H1 (cell line): ENCODE data around the gene CCNG2. TPM values are rescaled to one million over a fixed set of nuclear protein-coding genes. Genes with fewer than 3 reads are reported as not detected.

Experiments
- CTCF ChIA-PET: fragments of 300-600 bp; sonication (Branson Sonifier 250); formaldehyde crosslinking; loops from one replicate; lab custom pipeline; 2021; ENCODE audit not compliant: partially characterized antibody; lab: Charles Lee
- POLR2A ChIA-PET: fragments of 300-600 bp; sonication (Branson Sonifier 250); formaldehyde crosslinking; loops from one replicate; lab custom pipeline; 2021; ENCODE audit warnings: inconsistent platforms; ENCODE audit not compliant: partially characterized antibody; lab: Charles Lee
- DNase-seq, 2 experiments: peaks; one replicate each; pipeline versions ENCODE4 v3.0.0 to v3.0.0-alpha.2; 2010 to 2022; ENCODE audit warnings: low spot score in 2 of 2, low read depth in 1 of 2, mixed read lengths in 1 of 2
- FAIRE-seq: peaks from 2 replicates; lab custom pipeline; 2011; peaks lifted over from hg19 to GRCh38; lab: Jason Lieb, UNC
- H2AFZ ChIP-seq: 2 replicates; pipeline ENCODE4 v1.8.1; 2012; ENCODE audit warnings: low read length, inconsistent platforms
- H2AK5ac ChIP-seq: 2 replicates; pipeline ENCODE4 v1.6.1; 2013; ENCODE audit warnings: low read depth, low read length
- H2BK120ac ChIP-seq: replicated peaks from 2 replicates; pipeline ENCODE3; 2013; ENCODE audit warnings: low read depth, low read length, inconsistent platforms
- H2BK12ac ChIP-seq: 2 replicates; pipeline ENCODE4 v1.6.1; 2013; ENCODE audit warnings: low read depth, low read length
- H2BK15ac ChIP-seq: 2 replicates; pipeline ENCODE4 v1.6.1; 2013; ENCODE audit warnings: low read length
- H2BK20ac ChIP-seq: 2 replicates; pipeline ENCODE4 v1.6.1; 2013; ENCODE audit warnings: low read length
- H2BK5ac ChIP-seq: 2 replicates; pipeline ENCODE4 v1.6.1; 2013; ENCODE audit warnings: low read depth, low read length
- H3K14ac ChIP-seq: 2 replicates; pipeline ENCODE4 v1.6.1; 2013; ENCODE audit warnings: inconsistent platforms; ENCODE audit not compliant: insufficient read length
- H3K18ac ChIP-seq: 2 replicates; pipeline ENCODE4 v1.6.1; 2013; ENCODE audit warnings: low read length; ENCODE audit errors: extremely low read depth
- H3K23ac ChIP-seq: 2 replicates; pipeline ENCODE4 v1.6.1; 2013; ENCODE audit warnings: inconsistent platforms; ENCODE audit not compliant: insufficient read length
- H3K23me2 ChIP-seq: 2 replicates; pipeline ENCODE4 v1.6.1; 2013; ENCODE audit warnings: low read depth, low read length
- H3K27ac ChIP-seq: 2 replicates; pipeline ENCODE4 v1.6.1; 2011; ENCODE audit warnings: low read depth, low read length, inconsistent platforms
- H3K27me3 ChIP-seq, 4 experiments: replicated peaks in 1 of 4; 1 replicate in 1 of 4; 2 replicates in 3 of 4; pipeline versions ENCODE4 v1.6.1 to v1.8.1; 2011 to 2013; ENCODE audit warnings: low read length in 3 of 4, mild to moderate bottlenecking in 3 of 4, inconsistent platforms in 2 of 4, mixed read lengths in 2 of 4, moderate library complexity in 1 of 4; ENCODE audit not compliant: control insufficient read depth in 3 of 4, insufficient read depth in 3 of 4; ENCODE audit errors: extremely low read depth in 1 of 4
- H3K36me3 ChIP-seq, 4 experiments: 2 replicates each; pipeline versions ENCODE4 v1.6.1 to v1.8.1; 2011 to 2013; ENCODE audit warnings: mild to moderate bottlenecking in 4 of 4, low read length in 3 of 4, moderate library complexity in 2 of 4, control low read depth in 1 of 4, inconsistent platforms in 1 of 4; ENCODE audit not compliant: insufficient read depth in 4 of 4, control insufficient read depth in 2 of 4
- H3K4ac ChIP-seq: replicated peaks from 2 replicates; pipeline ENCODE3; 2013; ENCODE audit warnings: low read length, low read depth, mixed read lengths, inconsistent platforms; ENCODE audit not compliant: insufficient read length
- H3K4me1 ChIP-seq, 4 experiments: replicated peaks in 1 of 4; 1 replicate in 1 of 4; 2 replicates in 3 of 4; pipeline versions ENCODE4 v1.6.1 to v1.8.1; 2011 to 2013; ENCODE audit warnings: low read length in 3 of 4, inconsistent platforms in 2 of 4, mixed read lengths in 1 of 4; ENCODE audit not compliant: insufficient read depth in 4 of 4, control insufficient read depth in 3 of 4
- H3K4me2 ChIP-seq, 2 experiments: 2 replicates each; pipeline versions ENCODE4 v1.6.1 to v1.8.1; 2011 to 2013; ENCODE audit warnings: low read depth in 2 of 2, low read length in 2 of 2, control low read depth in 1 of 2, inconsistent platforms in 1 of 2, mild to moderate bottlenecking in 1 of 2; ENCODE audit not compliant: insufficient read depth in 1 of 2
- H3K4me3 ChIP-seq, 4 experiments: fragments of 200-600, 300-600 bp in 1 of 4; sonication (generic), shearing (Covaris generic), sonication (Bioruptor Twin) in 1 of 4; 2 replicates each; pipeline versions ENCODE4 v1.5.1 to v1.8.1; 2011 to 2016; ENCODE audit warnings: low read length in 4 of 4, low read depth in 3 of 4, control low read depth in 2 of 4, inconsistent platforms in 2 of 4, mild to moderate bottlenecking in 2 of 4, mixed read lengths in 1 of 4, moderate library complexity in 1 of 4; ENCODE audit not compliant: insufficient read depth in 2 of 4; ENCODE audit errors: extremely low read depth in 1 of 4
- H3K56ac ChIP-seq: replicated peaks from 2 replicates; pipeline ENCODE3; 2013; ENCODE audit warnings: low read depth, mild to moderate bottlenecking, mixed read lengths, low read length, inconsistent platforms; ENCODE audit not compliant: insufficient read length
- H3K79me1 ChIP-seq: 2 replicates; pipeline ENCODE4 v1.6.1; 2013; ENCODE audit warnings: low read depth, low read length, control low read depth
- H3K79me2 ChIP-seq, 2 experiments: 2 replicates each; pipeline versions ENCODE4 v1.6.1 to v1.8.1; 2012 to 2013; ENCODE audit warnings: low read length in 2 of 2, mild to moderate bottlenecking in 2 of 2, inconsistent platforms in 1 of 2; ENCODE audit not compliant: insufficient read depth in 2 of 2, control insufficient read depth in 1 of 2
- H3K9ac ChIP-seq, 4 experiments: replicated peaks in 1 of 4; 1 replicate in 1 of 4; 2 replicates in 3 of 4; pipeline versions ENCODE4 v1.6.1 to v1.8.1; 2011 to 2013; ENCODE audit warnings: low read depth in 3 of 4, low read length in 3 of 4, control low read depth in 2 of 4, mild to moderate bottlenecking in 2 of 4, moderate library complexity in 2 of 4, inconsistent platforms in 1 of 4; ENCODE audit errors: extremely low read depth in 1 of 4
- H3K9me3 ChIP-seq, 2 experiments: 2 replicates each; pipeline versions ENCODE4 v1.6.1 to v1.8.1; 2012 to 2013; ENCODE audit warnings: mild to moderate bottlenecking in 2 of 2, moderate library complexity in 2 of 2, control low read depth in 1 of 2, inconsistent platforms in 1 of 2, low read depth in 1 of 2, low read length in 1 of 2, mixed read lengths in 1 of 2; ENCODE audit not compliant: insufficient read depth in 2 of 2
- H4K20me1 ChIP-seq, 2 experiments: replicated peaks in 1 of 2; 2 replicates each; pipeline versions ENCODE3 to v1.8.1; 2011 to 2013; ENCODE audit warnings: inconsistent platforms in 2 of 2, low read length in 2 of 2, mild to moderate bottlenecking in 1 of 2; ENCODE audit not compliant: insufficient read depth in 2 of 2, control insufficient read depth in 1 of 2
- H4K5ac ChIP-seq: 2 replicates; pipeline ENCODE4 v1.6.1; 2013; ENCODE audit warnings: low read length, low read depth, mixed read lengths, inconsistent platforms; ENCODE audit not compliant: insufficient read length
- H4K8ac ChIP-seq: 2 replicates; pipeline ENCODE4 v1.8.0; 2013; ENCODE audit warnings: mild to moderate bottlenecking, moderate library complexity, low read length, inconsistent platforms; ENCODE audit not compliant: insufficient read depth; ENCODE audit errors: extremely low read depth
- H4K91ac ChIP-seq: replicated peaks from 2 replicates; pipeline ENCODE3; 2013; ENCODE audit warnings: low read length, mixed read lengths, inconsistent platforms; ENCODE audit not compliant: insufficient read length
- BRCA1 ChIP-seq: IDR thresholded peaks from 2 replicates; pipeline ENCODE4 v1.6.1; 2012; ENCODE audit warnings: low read depth, low read length, improper control_type of control experiment
- CEBPB ChIP-seq: IDR thresholded peaks from 2 replicates; pipeline ENCODE4 v1.6.1; 2012; ENCODE audit warnings: low read depth, low read length
- CREB1 ChIP-seq: IDR thresholded peaks from 2 replicates; pipeline ENCODE4 v1.6.1; 2012; ENCODE audit warnings: inconsistent platforms
- EGR1 ChIP-seq: IDR thresholded peaks from 2 replicates; pipeline ENCODE4 v1.6.1; 2011; ENCODE audit warnings: low read depth, low read length, borderline replicate concordance
- GTF2F1 ChIP-seq: IDR thresholded peaks from 2 replicates; pipeline ENCODE4 v1.6.1; 2012; ENCODE audit warnings: low read depth, low read length, improper control_type of control experiment, borderline replicate concordance
- KDM1A ChIP-seq: fragments of 200-600, 300-600 bp; sonication (generic); IDR thresholded peaks from 2 replicates; pipeline ENCODE4 v1.7.1; 2016; ENCODE audit warnings: mild to moderate bottlenecking, low read length, borderline replicate concordance
- KDM4A ChIP-seq: IDR thresholded peaks from one replicate; pipeline ENCODE4 v1.7.1; 2012; ENCODE audit warnings: low read depth, mild to moderate bottlenecking, moderate library complexity, low read length, inconsistent platforms; ENCODE audit not compliant: severe bottlenecking
- POLR2A ChIP-seq, 2 experiments: IDR thresholded peaks; 1 replicate in 1 of 2; 2 replicates in 1 of 2; pipeline ENCODE4 v1.6.1; 2011; ENCODE audit warnings: low read depth in 2 of 2, low read length in 2 of 2, mild to moderate bottlenecking in 2 of 2; ENCODE audit errors: control extremely low read depth in 1 of 2
- SAP30 ChIP-seq: fragments of 300-600 bp; sonication (generic); IDR thresholded peaks from 2 replicates; pipeline ENCODE4 v1.7.1; 2012; ENCODE audit warnings: low read length, moderate library complexity, mild to moderate bottlenecking, inconsistent platforms; ENCODE audit not compliant: insufficient read depth, insufficient replicate concordance
- SIN3A ChIP-seq, 2 experiments: IDR thresholded peaks in 1 of 2; conservative IDR thresholded peaks in 1 of 2; 2 replicates each; pipeline ENCODE4 v1.6.1; 2011 to 2012; ENCODE audit warnings: low read length in 2 of 2, improper control_type of control experiment in 1 of 2, low read depth in 1 of 2, mild to moderate bottlenecking in 1 of 2
- SIX5 ChIP-seq: IDR thresholded peaks from 2 replicates; pipeline ENCODE4 v1.6.1; 2011; ENCODE audit warnings: mild to moderate bottlenecking, low read depth, low read length
- TAF1 ChIP-seq: IDR thresholded peaks from 2 replicates; pipeline ENCODE4 v1.6.1; 2011; ENCODE audit warnings: mild to moderate bottlenecking, low read depth, low read length
- TCF12 ChIP-seq: IDR thresholded peaks from 2 replicates; pipeline ENCODE4 v1.6.1; 2011; ENCODE audit warnings: low read depth, mild to moderate bottlenecking, low read length
- WGBS, 2 experiments: shearing (Covaris generic) in 1 of 2; methylation state at CpG; one replicate each; pipeline versions ENCODE4 v1.1.6 to v1.1.7; 2013 to 2015; ENCODE audit warnings: low lambda C conversion rate in 2 of 2, mixed read lengths in 2 of 2, inconsistent platforms in 1 of 2, low coverage in 1 of 2, missing lambda C conversion rate in 1 of 2; ENCODE audit not compliant: insufficient replicate concordance in 2 of 2, insufficient coverage in 1 of 2, insufficient read length in 1 of 2; ENCODE audit errors: extremely low coverage in 1 of 2, missing lambda C conversion rate in 1 of 2; 5-methylcytosine and 5-hydroxymethylcytosine counted together
- polyA plus RNA-seq, 7 experiments: library from polyadenylated mRNA; depleted of rRNA in 3 of 7; stranded (reverse) in 5 of 7; unstranded in 2 of 7; fragments of >200 nt in 5 of 7; fragments of 200-250 nt in 2 of 7; gene quantifications; 1 replicate in 5 of 7; 2 replicates in 1 of 7; 4 replicates in 1 of 7; pipeline versions ENCODE4 v1.2.1 to v1.2.3, GENCODE V29; 2011 to 2013; ENCODE audit warnings: missing spikeins in 2 of 7, mixed read lengths in 2 of 7
- total RNA-seq: library from RNA; stranded (reverse); fragmentation: NEBNext Ultra II Directional; extraction: Animal tissue kit (Norgen Biotek cat#: 25700); gene quantifications from 2 replicates; pipeline ENCODE4 v1.2.1, GENCODE V29; 2021
- TF ChIP-seq, protein P1 (sequence below): IDR thresholded peaks from 2 replicates; pipeline ENCODE4 v1.6.1; 2012; ENCODE audit warnings: inconsistent platforms

The CCNG2 gene
- total and polyA plus RNA-seq, 2 of the 8 experiments (the other 6 are each of a cell fraction or from before 2014, with no cell fraction given), result 3.5 to 13.9 TPM

DNA sequence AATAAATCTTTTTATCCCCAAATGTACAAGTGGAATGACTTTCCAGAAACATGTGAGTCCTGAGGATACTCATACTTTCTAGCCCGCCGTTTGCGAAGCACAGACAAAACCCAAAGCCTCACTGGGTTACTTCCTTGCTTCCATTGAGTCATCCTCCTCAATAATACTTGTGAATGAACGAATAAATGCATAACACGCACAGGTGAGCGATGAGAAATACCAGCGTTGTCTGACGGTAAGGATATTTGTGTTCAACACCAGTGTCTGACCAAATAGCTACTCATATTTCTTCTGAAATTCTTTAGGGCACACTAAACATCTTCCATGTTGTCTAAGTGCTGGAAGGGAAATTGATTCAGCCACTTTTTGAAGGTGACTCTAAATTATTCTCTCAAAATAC, 36.0 kb downstream of the CCNG2 start:
- Histone ChIP-seq H3K27me3 (peaks cover 0 to 6% (median 1%) of the 10 kb centered on the region in 4 experiments; a peak in 3 of 7 replicates), H4K8ac (no peak overlapping the region), H4K20me1 (no peaks in the 10 kb centered on the region), H2BK5ac (no peak overlapping the region), H3K27ac (no peak overlapping the region), H3K14ac (no peak overlapping the region), H3K4me1 (peaks cover 0 to 4% (median 0%) of the 10 kb centered on the region in 4 experiments; a peak in 1 of 7 replicates), H2BK15ac (no peak overlapping the region), H2BK120ac (no peak overlapping the region), H2AFZ (peak overlapping the region; percentile 28; the same call in 1 of the 2 replicates), H3K18ac (no peak overlapping the region), H3K4me2 (0 out of 4 replicates have a peak overlapping the region, but pooled peaks have one; percentile 6 to 20), H3K79me1 (no peaks in the 10 kb centered on the region), H3K4me3 (no peak overlapping the region), H2BK20ac (no peak overlapping the region), H3K23me2 (no peaks in the 10 kb centered on the region), H3K56ac (no peak overlapping the region), H4K91ac (no peak overlapping the region), H3K4ac (no peak overlapping the region), H3K9me3 (no peaks in the 10 kb centered on the region), H3K36me3 (no peaks in the 10 kb centered on the region), H2BK12ac (no peak overlapping the region), H3K23ac (no peak overlapping the region), H4K5ac (no peak overlapping the region), H3K79me2 (no peaks in the 10 kb centered on the region), H2AK5ac (no peak overlapping the region), H3K9ac (no peak overlapping the region)
- TF ChIP-seq BRCA1 (no peak), POLR2A (IDR thresholded peaks at IDR 0.05; ENCODE audit: control extremely low read depth in 1 of 2, low read depth in 2 of 2, low read length in 2 of 2) (no peak), GTF2F1 (no peak), KDM1A (no peak), KDM4A (no peak), CREB1 (no peak), SAP30 (no peak), TAF1 (no peak), SIX5 (no peak), TCF12 (no peak), SIN3A (conservative IDR thresholded peaks at IDR 0.05 in 1 of 2, IDR thresholded peaks at IDR 0.05 in 1 of 2; ENCODE audit: low read depth in 1 of 2, low read length in 2 of 2) (no peak), CEBPB (no peak), EGR1 (no peak)
- TF ChIP-seq, protein P1, sequence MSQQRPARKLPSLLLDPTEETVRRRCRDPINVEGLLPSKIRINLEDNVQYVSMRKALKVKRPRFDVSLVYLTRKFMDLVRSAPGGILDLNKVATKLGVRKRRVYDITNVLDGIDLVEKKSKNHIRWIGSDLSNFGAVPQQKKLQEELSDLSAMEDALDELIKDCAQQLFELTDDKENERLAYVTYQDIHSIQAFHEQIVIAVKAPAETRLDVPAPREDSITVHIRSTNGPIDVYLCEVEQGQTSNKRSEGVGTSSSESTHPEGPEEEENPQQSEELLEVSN, result no peak
- POLR2A ChIA-PET, result interaction anchor here (1.0 to 2.0 kb wide), 2 partner anchors 36 to 117 kb away, joined by 3 to 6 read pairs; partner anchors contain the start of gene CCNG2
- FAIRE-seq (no peak), DNase-seq (no peak)
- CTCF ChIA-PET, result interaction anchor here (0.6 to 20.9 kb wide), 7 partner anchors 10 to 145 kb away, joined by 3 to 258 read pairs (median 6); no protein-coding TSS in a partner anchor
- 84% methylated on average over 8 of the region's 8 CpGs; no CpG with 5 or more reads in 1 of the 2 experiments for WGBS, 2 experiments
